ENCODE data around the gene XIAP. TPM values are rescaled to one million over a fixed set of nuclear protein-coding genes. Genes with fewer than 3 reads are reported as not detected.
A peak's percentile ranks its signal among the peaks of the same experiment; 100 is the strongest.

XIAP gene
- total RNA-seq, 4 donors from 2014 or later, result 21.0 to 39.3 (median 32.9) TPM

DNA sequence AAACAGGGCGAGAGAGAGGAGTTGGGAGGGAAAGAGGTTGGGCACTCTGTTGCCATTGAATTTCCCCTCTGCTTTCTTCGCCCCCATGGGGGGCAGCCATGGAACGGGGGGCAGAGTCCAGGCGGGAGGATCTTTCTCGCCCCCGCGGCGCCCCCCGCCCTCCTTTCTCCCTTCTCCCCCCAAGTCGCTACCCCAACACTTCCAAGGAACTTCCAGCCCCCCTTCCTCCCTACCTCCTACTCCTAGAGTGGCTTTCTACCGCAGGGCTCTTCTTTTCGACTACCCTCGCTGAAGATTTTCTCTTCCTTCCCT lies 101.1 kb downstream of the XIAP start:
- DNase-seq (ENCODE audit: extremely low spot score), result no peak
- Histone ChIP-seq H3K4me3 (peak overlapping the region; percentile 71 to 81 (median 74)), H3K27ac (replicated peaks in 1 of 4) (peak overlapping the region; percentile 96 to 98 (median 97)), H3K36me3 (no peaks in the 10 kb centered on the region), H3K4me1 (peaks cover 8 to 31% (median 17%) of the 10 kb centered on the region in 4 donors), H3K9me3 (no peaks in the 10 kb centered on the region), H3K27me3 (no peaks in the 10 kb centered on the region)
- no peak for TF ChIP-seq EP300 (IDR thresholded peaks at IDR 0.05)
- no peak for TF ChIP-seq POLR2AphosphoS5 (IDR thresholded peaks at IDR 0.05)
- TF ChIP-seq, protein P1, sequence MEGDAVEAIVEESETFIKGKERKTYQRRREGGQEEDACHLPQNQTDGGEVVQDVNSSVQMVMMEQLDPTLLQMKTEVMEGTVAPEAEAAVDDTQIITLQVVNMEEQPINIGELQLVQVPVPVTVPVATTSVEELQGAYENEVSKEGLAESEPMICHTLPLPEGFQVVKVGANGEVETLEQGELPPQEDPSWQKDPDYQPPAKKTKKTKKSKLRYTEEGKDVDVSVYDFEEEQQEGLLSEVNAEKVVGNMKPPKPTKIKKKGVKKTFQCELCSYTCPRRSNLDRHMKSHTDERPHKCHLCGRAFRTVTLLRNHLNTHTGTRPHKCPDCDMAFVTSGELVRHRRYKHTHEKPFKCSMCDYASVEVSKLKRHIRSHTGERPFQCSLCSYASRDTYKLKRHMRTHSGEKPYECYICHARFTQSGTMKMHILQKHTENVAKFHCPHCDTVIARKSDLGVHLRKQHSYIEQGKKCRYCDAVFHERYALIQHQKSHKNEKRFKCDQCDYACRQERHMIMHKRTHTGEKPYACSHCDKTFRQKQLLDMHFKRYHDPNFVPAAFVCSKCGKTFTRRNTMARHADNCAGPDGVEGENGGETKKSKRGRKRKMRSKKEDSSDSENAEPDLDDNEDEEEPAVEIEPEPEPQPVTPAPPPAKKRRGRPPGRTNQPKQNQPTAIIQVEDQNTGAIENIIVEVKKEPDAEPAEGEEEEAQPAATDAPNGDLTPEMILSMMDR (IDR thresholded peaks at IDR 0.05), result no peak
- TF ChIP-seq POLR2A (IDR thresholded peaks at IDR 0.05; ENCODE audit: low read depth), result no peak
- WGBS, result 15% methylated on average over 9 of the region's 13 CpGs
- intact Hi-C loops (cut with DNase I), result loop anchor here (2.0 kb wide), 1 partner anchor 14 kb away; no protein-coding TSS in a partner anchor

DNA sequence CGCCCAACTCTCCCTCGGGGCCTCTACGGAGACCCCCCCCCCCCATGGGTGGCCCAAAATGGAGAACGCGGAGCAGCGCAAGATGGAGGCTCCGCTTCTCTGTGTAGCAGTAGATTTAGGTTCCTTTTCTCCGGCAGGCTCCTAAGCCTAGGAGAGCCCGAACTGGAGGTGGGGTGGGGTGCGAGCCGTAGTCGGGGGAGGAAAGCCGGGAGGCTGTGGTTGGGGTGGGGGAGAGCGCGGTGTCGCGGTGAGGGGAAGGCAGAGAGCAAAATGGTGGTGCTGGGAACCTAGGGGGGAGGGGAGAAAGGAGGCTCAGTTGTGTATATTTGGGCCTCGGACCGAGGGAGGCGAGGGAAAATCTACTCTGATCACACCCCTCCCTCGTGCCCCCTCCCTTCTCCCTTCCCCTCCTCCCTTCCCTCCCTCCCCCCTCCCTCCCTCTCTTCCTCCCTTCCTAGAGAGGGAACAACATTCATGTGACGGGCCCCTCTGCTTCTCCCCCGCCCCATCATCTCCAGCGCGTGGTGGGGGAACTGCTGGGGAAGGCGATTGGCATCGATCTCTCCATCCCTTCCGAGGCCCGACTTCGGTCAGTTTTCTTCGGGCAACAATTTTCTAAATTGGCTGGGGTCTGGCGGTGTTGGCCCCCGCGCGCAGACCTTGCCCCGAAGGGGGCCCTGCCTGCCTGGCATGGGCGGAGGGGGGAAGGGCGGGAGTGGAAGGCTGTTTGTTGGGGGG lies 101.6 kb downstream of the XIAP start, which contains the start of gene STAG2:
STAG2 (plus strand) TSS at position 439 of the 738 bp plus-strand sequence. CDS start 60,922 bp downstream, outside the sequence.
- WGBS, result 44% methylated on average over 26 of the region's 38 CpGs
- no peaks in the 10 kb centered on the region for H3K36me3 ChIP-seq
- H3K9me3 ChIP-seq, result no peaks in the 10 kb centered on the region
- no peaks in the 10 kb centered on the region for H3K27me3 ChIP-seq
- H3K4me3 ChIP-seq, result peak within 1 kb of the TSS; percentile 71 to 81 (median 74)
- no peak for TF ChIP-seq POLR2A (IDR thresholded peaks at IDR 0.05; ENCODE audit: low read depth)
- TF ChIP-seq, protein P1 (IDR thresholded peaks at IDR 0.05), result no peak
- TF ChIP-seq POLR2AphosphoS5 (IDR thresholded peaks at IDR 0.05), result peak; percentile 51 to 76
- intact Hi-C loops (cut with DNase I), result loop anchor here (2.0 kb wide), 1 partner anchor 13 kb away; no protein-coding TSS in a partner anchor
- H3K27ac ChIP-seq (replicated peaks in 1 of 4), result peak within 1 kb of the TSS; percentile 96 to 98 (median 97)
- H3K4me1 ChIP-seq, result peaks cover 8 to 37% (median 19%) of the 10 kb centered on the region in 4 donors
- DNase-seq (ENCODE audit: extremely low spot score), result peak; percentile 91

DNA sequence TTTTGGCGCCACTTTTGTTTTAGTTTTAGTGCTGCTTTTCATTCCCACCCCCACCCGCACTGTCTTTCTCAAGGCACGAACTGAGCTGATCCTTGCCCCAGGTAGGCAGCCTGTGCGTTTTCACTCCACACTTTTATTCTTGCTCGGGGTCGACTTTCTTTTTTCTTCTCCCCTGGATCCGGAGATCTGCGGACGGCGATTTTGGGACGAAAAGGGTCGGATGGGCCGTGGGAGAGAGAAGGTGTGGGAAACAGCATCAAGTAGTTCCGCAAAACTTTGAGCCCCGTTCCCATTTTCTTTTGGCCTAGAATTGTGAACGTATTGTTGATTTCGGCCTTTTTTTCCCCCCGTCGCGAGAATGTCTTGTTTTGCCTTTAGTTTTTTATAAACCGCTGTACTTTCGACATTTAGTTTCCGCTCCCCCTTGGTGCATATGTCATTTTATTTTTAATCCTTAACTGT lies 102.2 kb downstream of the XIAP start:
- intact Hi-C loops (cut with DNase I), result no loop called here
- 33% methylated on average over 23 of the region's 23 CpGs for WGBS
- Histone ChIP-seq H3K27me3 (no peaks in the 10 kb centered on the region), H3K9me3 (no peaks in the 10 kb centered on the region), H3K27ac (replicated peaks in 1 of 4) (peak overlapping the region; percentile 96 to 98 (median 97)), H3K4me1 (peaks cover 8 to 43% (median 19%) of the 10 kb centered on the region in 4 donors), H3K36me3 (no peaks in the 10 kb centered on the region), H3K4me3 (peak overlapping the region; percentile 71 to 81 (median 74))
- DNase-seq (ENCODE audit: extremely low spot score), result no peak
- TF ChIP-seq POLR2AphosphoS5 (IDR thresholded peaks at IDR 0.05), result no peak
- no peak for TF ChIP-seq POLR2A (IDR thresholded peaks at IDR 0.05; ENCODE audit: low read depth)
- TF ChIP-seq EP300 (IDR thresholded peaks at IDR 0.05), result no peak
- TF ChIP-seq, protein P1 (IDR thresholded peaks at IDR 0.05), result no peak

DNA sequence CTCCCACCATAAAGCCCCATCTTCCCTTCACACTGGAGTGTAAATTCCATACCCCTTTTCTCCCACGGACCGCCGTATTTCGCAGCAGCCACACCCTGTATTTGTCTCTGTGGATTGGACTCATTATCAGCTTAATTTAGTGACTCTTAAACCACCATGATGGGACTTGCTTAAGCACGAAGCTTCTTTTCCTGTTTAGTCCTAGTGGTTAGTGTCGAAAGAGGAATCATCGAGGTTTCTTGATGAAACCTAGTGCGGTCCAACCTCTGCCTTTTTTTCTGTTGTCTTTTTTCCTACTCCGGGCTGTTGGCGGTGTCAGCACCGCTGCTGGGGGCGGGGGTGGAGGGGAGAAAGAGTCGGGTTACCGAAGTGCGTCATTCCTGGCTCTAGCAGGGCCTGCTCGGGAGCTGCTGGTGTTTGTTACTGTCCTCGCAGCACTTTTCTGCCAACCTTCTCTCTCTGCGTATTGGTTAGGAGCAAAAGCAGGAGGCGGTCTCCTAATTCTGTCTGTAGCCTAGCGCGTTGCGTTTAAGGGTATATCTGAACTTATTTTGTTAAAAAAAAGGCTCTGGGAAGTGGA lies 103.0 kb downstream of the XIAP start:
- Histone ChIP-seq H3K4me3 (peak overlapping the region; percentile 71 to 81 (median 74)), H3K36me3 (no peaks in the 10 kb centered on the region), H3K27me3 (no peaks in the 10 kb centered on the region), H3K4me1 (peaks cover 10 to 50% (median 25%) of the 10 kb centered on the region in 4 donors), H3K9me3 (no peaks in the 10 kb centered on the region), H3K27ac (replicated peaks in 1 of 4) (peak overlapping the region; percentile 96 to 98 (median 97))
- WGBS, result 30% methylated on average over 22 of the region's 22 CpGs
- TF ChIP-seq, protein P1 (IDR thresholded peaks at IDR 0.05), result no peak
- TF ChIP-seq POLR2AphosphoS5 (IDR thresholded peaks at IDR 0.05) (peak; percentile 83 to 88), EP300 (IDR thresholded peaks at IDR 0.05) (no peak), POLR2A (IDR thresholded peaks at IDR 0.05; ENCODE audit: low read depth) (peak; percentile 33)
- peak; percentile 96 for DNase-seq (ENCODE audit: extremely low spot score)
- intact Hi-C loops (cut with DNase I), result no loop called here

Small RNAs within 50 kb of the gene (small RNA-seq; reads per million reads assigned to genes)
- gene RF00019 (0 reads per million in 3 donors), gene RN7SL190P (0 reads per million in 3 donors), gene RNU6-122P (0 reads per million in 3 donors)

Other genes starting within 250 kb of the XIAP start
- gene THOC2, start 127.0 kb upstream of the XIAP start, total RNA-seq, result 100 to 1,000 TPM in 3 of 4 donors, 10 to 100 TPM in 1; 98.1 to 110 (median 109) TPM
- gene STAG2, start 101.7 kb downstream of the XIAP start, total RNA-seq, result 10 to 100 TPM; 60.6 to 94.3 (median 84.7) TPM

Data from esophagus muscularis mucosa (tissue), 4 donors.